OCI-LY3 (cell line): ENCODE measurements around the gene F10.
A peak's percentile ranks its signal among the peaks of the same experiment; 100 is the strongest.

Source experiments
- EZH2phosphoT487 ChIP-seq: fragments of 200-600 bp; shearing (Covaris generic); IDR thresholded peaks from 2 replicates; pipeline ENCODE4 v1.6.1; 2018; ENCODE audit warnings: antibody characterized with exemption, mixed run types, low read depth
- TF ChIP-seq, protein P1 (sequence below): fragments of 200-600, 300-600 bp; sonication (generic); IDR thresholded peaks from 2 replicates; pipeline ENCODE4 v1.5.1; 2014; ENCODE audit warnings: antibody characterized with exemption, low read length, low read depth

DNA sequence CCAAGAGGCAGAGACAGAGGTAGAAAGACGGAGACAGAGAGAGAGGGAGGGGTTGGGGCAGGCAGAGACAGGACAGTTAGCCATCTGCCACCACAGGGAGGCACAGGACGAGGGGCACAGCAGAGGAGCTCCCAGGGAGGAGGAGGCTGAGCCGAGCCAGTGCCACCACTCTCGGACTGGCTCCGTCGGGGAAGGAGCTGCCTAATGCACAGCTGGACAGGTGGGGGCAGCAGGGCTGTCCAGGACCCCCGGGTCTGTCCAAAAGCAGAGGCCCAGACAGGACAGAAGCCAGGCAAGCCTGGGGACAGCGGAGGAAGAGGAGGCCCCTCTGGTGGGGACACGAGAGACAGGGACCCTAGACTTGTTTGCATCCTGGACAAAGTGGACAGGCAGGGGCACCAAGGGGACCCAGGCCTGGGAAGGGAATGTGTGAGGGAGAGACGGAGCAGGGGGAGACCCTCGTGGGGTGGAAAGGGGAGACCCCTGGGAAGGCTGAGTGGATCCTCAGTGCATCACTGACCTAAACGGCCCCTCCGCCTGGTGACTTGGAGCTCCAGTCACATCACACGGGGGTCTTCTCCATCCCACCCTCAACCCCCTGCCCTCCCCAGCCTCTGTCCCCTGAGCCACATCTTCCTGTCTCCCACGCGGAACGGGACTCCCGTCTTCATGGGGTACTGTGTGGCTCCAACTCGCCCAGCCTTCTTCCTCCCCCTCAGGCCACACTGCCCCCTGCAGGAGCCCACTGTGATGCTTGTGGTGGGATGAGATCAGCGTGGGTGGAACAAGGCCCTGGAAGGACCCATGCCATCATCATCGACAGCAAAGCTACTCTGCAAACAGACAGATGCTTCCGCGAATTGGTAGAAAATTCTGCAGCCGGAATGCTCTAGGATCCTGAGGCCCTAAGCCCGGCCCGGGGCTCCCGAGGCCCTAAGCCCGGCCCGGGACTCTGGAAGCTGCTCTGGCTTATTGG, 915 bp downstream of the F10 start:
- TF ChIP-seq, protein P1, sequence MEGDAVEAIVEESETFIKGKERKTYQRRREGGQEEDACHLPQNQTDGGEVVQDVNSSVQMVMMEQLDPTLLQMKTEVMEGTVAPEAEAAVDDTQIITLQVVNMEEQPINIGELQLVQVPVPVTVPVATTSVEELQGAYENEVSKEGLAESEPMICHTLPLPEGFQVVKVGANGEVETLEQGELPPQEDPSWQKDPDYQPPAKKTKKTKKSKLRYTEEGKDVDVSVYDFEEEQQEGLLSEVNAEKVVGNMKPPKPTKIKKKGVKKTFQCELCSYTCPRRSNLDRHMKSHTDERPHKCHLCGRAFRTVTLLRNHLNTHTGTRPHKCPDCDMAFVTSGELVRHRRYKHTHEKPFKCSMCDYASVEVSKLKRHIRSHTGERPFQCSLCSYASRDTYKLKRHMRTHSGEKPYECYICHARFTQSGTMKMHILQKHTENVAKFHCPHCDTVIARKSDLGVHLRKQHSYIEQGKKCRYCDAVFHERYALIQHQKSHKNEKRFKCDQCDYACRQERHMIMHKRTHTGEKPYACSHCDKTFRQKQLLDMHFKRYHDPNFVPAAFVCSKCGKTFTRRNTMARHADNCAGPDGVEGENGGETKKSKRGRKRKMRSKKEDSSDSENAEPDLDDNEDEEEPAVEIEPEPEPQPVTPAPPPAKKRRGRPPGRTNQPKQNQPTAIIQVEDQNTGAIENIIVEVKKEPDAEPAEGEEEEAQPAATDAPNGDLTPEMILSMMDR = peak; percentile 46
- TF ChIP-seq EZH2phosphoT487 = no peak
